GM13976 (cell line): ENCODE results near the gene SMOC1.

Experiments used
- DNase-seq: peaks from one replicate; pipeline ENCODE4 v3.0.0; 2012; ENCODE audit warnings: low spot score
- CTCF ChIP-seq: IDR thresholded peaks from 2 replicates; pipeline ENCODE4 v1.5.1; 2012; ENCODE audit warnings: borderline replicate concordance, mild to moderate bottlenecking; ENCODE audit not compliant: insufficient read depth; ENCODE audit errors: extremely low read depth, missing control alignments, control extremely low read depth
- in situ Hi-C: fragments of 300-500 bp; cut with MboI; formaldehyde crosslinking; loops from one replicate; pipeline ENCODE4 v1.12.0; 2022; ENCODE audit warnings: low sequenced_read_pairs, mixed read lengths, inconsistent platforms; ENCODE audit not compliant: unreplicated experiment

SMOC1 gene

GRCh38 chr14:70067810-70068209 lies 188.6 kb downstream of the SMOC1 start:
- DNase-seq, result no peak
- in situ Hi-C loops, result no loop called here
- TF ChIP-seq CTCF, result no peak

GRCh38 chr14:70069186-70069585 lies 190.0 kb downstream of the SMOC1 start:
- in situ Hi-C loops, result no loop called here

GRCh38 chr14:70073924-70074566 lies 194.8 kb downstream of the SMOC1 start:
- peak; percentile 79 for TF ChIP-seq CTCF
- in situ Hi-C loops, result no loop called here
- peak; percentile 71 for DNase-seq

More at GRCh38 chr14:70069186-70069585, 190.0 kb downstream of the SMOC1 start:
- no peak for TF ChIP-seq CTCF
- no peak for DNase-seq

DNA sequence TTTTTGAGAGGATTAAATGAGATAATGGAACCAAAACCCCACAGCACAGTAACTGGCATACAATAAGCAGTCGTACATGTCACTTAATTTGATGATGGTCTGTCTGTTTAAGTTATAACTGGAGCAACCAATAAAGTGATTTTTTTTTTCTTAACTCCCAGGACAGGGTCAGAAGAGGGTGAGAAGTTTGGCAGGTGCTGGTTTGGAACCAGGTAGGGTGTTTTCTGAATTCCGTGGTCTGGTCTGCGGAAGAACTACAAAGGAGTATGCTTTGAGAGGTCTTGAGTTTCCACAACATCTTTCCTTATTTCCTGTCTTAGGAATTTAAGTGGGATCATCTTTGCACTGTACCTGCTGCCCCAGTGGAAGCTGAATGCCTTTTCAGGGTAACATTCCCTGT lies 197.8 kb downstream of the SMOC1 start:
- in situ Hi-C loops, result no loop called here
- DNase-seq, result no peak
- no peak for TF ChIP-seq CTCF

- in situ Hi-C loops, result no loop called here
- no peak for DNase-seq
- no peak for TF ChIP-seq CTCF
These were observed 198.5 kb downstream of the SMOC1 start for GRCh38 chr14:70077720-70078119.

GRCh38 chr14:70078329-70078728 lies 199.1 kb downstream of the SMOC1 start:
- no peak for TF ChIP-seq CTCF
- in situ Hi-C loops, result no loop called here
- no peak for DNase-seq
